ENCODE data around the gene RSPH4A.
"Not testable (repeated sequence)": the region's sequence is repeated elsewhere in the genome, so short reads cannot be mapped to it uniquely, and the experiment has no call there.

The RSPH4A gene

GRCh38 chr6:116629563-116629981 lies 13.3 kb downstream of the RSPH4A start:
- no peak for FAIRE-seq

GRCh38 chr6:116631379-116631990 lies 15.2 kb downstream of the RSPH4A start:
- no peak for FAIRE-seq

- FAIRE-seq = no peak
Measured at GRCh38 chr6:116633685-116634084, 17.4 kb downstream of the RSPH4A start.

GRCh38 chr6:116648156-116648555 lies 31.9 kb downstream of the RSPH4A start:
- FAIRE-seq = no peak

GRCh38 chr6:116649129-116649528 lies 32.9 kb downstream of the RSPH4A start:
- FAIRE-seq = no peak

GRCh38 chr6:116651916-116652315 lies 35.6 kb downstream of the RSPH4A start:
- no peak for FAIRE-seq

- no peak for FAIRE-seq
Measured at GRCh38 chr6:116661594-116661993, 45.3 kb downstream of the RSPH4A start.

GRCh38 chr6:116662202-116662601 lies 45.9 kb downstream of the RSPH4A start:
- FAIRE-seq = no peak

- no peak for FAIRE-seq
Measured at GRCh38 chr6:116663308-116663707, 47.0 kb downstream of the RSPH4A start.

GRCh38 chr6:116664169-116664568 lies 47.9 kb downstream of the RSPH4A start:
- FAIRE-seq = not testable (repeated sequence)

GRCh38 chr6:116665464-116665863 lies 49.2 kb downstream of the RSPH4A start:
- no peak for FAIRE-seq

- no peak for FAIRE-seq
Measured at GRCh38 chr6:116666869-116667268, 50.6 kb downstream of the RSPH4A start.

- no peak for FAIRE-seq
Measured at GRCh38 chr6:116667623-116668022, 51.3 kb downstream of the RSPH4A start.

- no peak for FAIRE-seq
Measured at GRCh38 chr6:116672306-116672705, 56.0 kb downstream of the RSPH4A start.

GRCh38 chr6:116676021-116676420 lies 59.7 kb downstream of the RSPH4A start:
- no peak for FAIRE-seq

GRCh38 chr6:116680880-116681672 lies 64.8 kb downstream of the RSPH4A start, which contains the start of gene KPNA5:
KPNA5 (plus strand) TSS chr6:116681211; CDS start chr6:116681335, 124 bp downstream.
- FAIRE-seq = peak; percentile 72

GRCh38 chr6:116682334-116682712 lies 66.0 kb downstream of the RSPH4A start:
- FAIRE-seq = no peak

Measured in endometrium (tissue), 2 donors.